NCI-H1694 (cell line): ENCODE data around the gene METTL16.
"Not testable (repeated sequence)": the region's sequence is repeated elsewhere in the genome, so short reads cannot be mapped to it uniquely, and the experiment has no call there.

Source experiments
- DNase-seq: peaks from one replicate; lab custom pipeline; 2025; lab: John Stamatoyannopoulos, UW

Gene METTL16

GRCh38 chr17:2502871-2503580, 8.7 kb downstream of the METTL16 start:
- DNase-seq, result no peak

GRCh38 chr17:2500446-2500845, 11.2 kb downstream of the METTL16 start:
- no peak for DNase-seq

DNA sequence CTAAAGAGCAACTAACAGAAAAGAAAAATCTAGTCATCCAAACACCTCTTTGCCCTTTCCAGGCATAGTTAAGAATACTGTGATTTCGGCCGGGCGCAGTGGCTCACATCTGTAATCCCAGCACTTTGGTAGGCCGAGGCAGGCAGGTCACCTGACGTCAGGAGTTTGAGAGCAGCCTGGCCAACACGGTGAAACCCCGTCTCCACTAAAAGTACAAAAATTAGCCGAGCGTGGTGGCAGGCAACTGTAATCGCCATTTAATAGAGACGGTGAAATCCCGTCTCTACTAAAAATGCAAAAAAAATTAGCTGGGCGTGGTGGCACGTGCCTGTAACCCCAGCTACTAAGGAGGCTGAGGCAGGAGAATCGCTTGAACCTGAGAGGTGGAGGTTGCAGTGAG, 22.4 kb downstream of the METTL16 start:
- DNase-seq, result not testable (repeated sequence)

DNA sequence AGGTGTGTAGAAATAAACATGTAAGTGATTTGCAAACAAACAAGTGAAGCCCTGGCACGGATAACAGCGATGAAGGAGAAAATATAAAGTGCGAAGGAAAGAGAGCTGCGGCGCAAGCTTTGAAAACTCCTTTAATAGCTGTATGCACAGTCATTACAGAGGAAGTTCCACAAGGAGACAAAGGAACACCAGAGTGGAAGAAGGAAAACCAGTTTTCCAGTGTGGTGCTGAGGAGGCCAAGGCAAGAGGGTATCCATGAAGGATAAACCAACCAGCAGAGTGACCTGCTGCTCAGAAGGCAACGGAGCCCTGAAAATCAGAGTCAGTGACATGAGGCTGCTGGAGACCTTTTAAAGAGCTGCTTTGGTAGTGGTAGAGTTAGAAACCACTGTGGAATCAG, 24.4 kb downstream of the METTL16 start:
- DNase-seq, result no peak

DNA sequence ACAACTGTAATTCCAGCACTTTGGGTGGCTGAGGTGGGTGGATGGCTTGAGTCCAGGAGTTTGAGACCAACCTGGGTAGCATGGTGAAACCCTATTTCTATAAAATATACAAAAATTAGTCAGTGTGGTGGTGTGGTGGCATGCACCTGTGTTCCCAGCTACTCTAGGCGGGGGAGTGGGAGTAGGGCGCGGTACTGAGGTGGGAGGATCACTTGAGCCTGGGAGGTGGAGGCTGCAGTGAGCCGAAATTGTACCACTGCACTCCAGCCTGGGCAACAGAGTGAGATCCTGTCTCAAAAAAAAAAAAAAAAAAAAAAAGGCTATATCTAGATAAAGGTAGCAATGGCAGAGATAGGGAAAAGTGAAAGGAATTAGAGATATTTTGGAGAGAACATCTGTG, 25.0 kb downstream of the METTL16 start:
- DNase-seq, result not testable (repeated sequence)

DNA sequence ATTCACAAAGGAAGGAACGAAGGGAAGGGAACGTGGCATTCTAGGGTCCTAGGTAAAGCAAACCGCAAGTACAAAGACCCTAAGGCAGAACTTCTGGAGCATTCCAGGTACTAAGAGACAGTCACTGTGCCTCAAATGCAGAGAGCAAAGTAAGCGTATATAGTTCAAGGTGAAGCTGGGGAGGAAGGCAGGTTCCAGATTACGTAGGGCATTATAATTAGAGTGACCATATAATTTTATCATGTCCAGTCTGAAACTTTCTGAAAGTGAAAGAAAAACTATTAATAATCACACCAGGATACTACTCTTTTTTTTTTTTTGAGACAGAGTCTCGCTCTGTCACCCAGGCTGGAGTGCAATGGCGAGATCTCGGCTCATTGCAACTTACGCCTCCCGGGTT, 25.7 kb downstream of the METTL16 start:
- no peak for DNase-seq

DNA sequence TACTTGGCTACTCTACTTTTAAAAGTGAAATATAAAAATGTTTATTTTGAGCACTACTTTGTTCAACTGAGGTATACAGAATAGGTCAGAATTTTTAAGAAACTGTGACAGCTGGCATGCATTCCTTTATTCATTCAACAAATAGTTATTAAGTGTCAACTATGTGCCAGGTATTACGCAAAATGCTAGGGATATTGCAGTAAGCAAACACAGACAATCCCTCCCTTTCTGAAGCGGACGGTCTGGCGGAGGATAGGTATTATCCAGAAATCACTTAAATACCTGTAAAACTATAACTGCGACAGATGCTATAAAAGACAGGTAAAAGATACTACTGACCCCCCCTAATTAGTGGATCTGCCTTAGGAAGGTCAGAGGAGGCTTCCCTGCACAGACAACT, 26.1 kb downstream of the METTL16 start:
- no peak for DNase-seq

- peak; percentile 90 for DNase-seq
These were observed 26.8 kb downstream of the METTL16 start for GRCh38 chr17:2484876-2485275.

GRCh38 chr17:2483084-2483483, 28.6 kb downstream of the METTL16 start:
- DNase-seq, result no peak

DNA sequence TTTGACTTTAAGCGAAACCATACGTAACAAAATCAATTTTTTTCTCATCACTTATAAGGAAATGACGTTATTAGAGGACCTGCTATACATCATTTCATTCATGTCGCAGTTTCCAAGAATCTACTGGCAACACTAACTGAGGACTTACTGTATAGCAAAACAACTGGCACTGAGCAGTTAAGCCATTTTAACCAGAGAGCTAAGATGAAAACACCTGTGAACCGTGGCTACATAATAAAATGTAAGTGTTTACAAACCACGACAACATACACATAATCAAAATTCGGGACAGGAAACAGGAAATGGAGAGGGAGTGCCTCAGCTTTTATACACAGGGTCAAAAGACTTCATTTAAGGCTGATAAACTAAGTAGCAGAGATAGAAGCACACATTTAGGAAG, 29.5 kb downstream of the METTL16 start:
- no peak for DNase-seq

- no peak for DNase-seq
These were observed 29.9 kb downstream of the METTL16 start for GRCh38 chr17:2481760-2482159.

DNA sequence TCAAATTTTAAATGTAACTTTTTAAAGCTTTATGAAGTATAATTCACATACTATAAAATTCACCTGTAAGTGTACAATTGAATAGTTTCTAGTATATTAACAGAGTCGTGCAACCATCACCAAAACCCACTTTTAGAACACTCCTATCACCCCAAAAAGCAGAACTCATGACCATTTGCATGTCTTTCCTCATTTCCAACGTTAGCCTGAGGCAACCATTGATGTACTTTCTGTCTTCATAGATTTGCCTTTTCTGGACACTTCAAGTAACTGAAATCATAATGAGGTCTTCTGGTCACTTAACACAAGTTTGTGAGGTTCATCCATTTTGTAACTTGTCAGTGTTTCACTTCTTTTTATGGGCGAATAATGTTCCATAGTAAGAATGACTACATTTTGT, 33.2 kb downstream of the METTL16 start:
- no peak for DNase-seq

DNA sequence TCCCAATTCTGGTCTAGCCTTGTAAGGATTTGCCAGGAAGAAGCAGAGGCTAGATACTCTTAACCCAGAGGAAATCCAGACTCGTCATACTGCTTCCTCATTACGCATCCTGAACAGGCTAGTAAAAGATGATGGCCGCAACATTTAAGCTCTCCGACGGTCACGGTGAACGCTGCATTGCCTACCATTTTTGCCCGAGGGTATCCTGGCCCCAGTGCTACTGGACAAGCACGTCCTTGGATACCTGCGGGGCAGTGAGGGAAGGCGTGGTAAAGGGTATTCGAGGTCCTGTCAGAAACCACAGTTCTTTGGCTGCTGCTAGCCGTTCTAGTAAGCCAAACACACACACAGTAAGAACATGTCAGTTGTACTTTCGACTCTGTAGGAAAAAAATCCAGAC, 36.6 kb downstream of the METTL16 start:
- DNase-seq, result no peak

DNA sequence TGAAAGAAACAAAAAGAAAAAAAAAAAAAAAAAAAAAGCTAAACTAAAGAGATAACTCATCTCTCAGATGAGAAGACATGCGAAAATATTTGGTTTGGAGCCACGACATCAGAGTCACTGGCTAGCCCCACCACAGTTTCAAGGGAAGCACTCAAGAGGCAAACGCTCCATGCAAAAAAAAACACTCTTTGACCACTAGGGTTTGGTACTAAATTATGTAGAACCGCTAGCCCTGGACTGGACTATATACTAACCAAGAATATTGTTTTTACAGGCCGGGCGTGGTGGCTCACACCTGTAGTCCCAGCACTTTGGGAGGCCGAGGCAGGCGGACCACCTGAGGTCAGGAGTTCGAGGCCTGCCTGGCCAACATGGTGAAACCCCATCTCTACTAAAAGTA, 37.3 kb downstream of the METTL16 start:
- no peak for DNase-seq

DNA sequence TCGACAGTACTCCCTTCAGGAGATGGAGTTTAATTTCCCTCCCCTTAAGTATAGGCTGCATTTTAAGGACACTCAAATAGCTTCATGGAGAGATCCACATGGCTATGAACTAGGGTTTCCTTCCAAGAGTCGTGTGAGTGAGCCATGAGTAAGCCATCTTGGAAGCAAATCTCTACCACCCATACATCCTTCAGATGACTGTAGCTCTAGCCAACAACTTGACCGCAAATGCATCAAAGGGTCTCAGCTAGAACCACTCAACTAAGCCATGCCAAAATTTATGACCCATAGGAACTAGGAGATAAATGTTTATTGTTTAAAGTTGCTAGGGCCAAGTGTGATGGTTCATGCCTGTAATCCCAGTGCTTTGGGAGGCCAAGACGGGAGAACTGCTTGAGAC, 43.4 kb downstream of the METTL16 start:
- DNase-seq, result no peak

- no peak for DNase-seq
These were observed 44.8 kb downstream of the METTL16 start for GRCh38 chr17:2466931-2467330.

GRCh38 chr17:2462481-2462880, 49.2 kb downstream of the METTL16 start:
- peak; percentile 57 for DNase-seq

DNA sequence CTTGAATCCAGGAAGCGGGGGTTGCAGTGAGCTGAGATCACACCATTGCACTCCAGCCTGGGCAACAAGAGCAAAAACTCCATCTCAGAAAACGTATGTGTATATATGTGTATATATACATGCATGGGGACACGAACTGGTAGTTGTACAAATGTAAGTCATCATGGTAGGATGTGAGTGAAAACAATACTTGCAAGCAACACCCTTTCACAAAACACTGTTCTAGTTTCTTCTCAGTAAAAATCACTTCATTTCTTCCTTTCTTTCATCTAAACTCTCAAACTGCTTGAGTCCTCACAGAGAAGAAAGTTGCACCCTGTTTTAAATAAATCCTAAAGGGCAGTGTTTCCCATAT, 51.8 kb downstream of the METTL16 start:
- DNase-seq, result no peak

DNA sequence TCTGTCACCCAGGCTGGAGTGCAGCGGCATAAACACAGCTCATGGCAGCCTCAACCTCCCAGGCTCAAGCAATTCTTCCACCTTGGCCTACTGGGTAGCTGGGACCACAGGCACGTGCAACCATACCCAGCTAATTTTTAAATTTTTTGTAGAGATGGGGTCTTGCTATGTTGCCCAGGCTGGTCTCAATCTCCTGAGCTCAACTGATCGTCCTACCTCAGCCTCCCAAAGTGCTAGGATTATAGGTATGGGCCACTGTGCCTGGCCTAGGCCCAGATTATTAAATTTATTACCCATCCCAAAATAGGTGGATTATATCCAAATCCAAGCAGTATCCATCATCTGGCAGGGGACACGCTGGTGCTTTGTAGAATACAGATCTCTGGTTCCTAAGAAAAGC, 53.8 kb downstream of the METTL16 start:
- no peak for DNase-seq

DNA sequence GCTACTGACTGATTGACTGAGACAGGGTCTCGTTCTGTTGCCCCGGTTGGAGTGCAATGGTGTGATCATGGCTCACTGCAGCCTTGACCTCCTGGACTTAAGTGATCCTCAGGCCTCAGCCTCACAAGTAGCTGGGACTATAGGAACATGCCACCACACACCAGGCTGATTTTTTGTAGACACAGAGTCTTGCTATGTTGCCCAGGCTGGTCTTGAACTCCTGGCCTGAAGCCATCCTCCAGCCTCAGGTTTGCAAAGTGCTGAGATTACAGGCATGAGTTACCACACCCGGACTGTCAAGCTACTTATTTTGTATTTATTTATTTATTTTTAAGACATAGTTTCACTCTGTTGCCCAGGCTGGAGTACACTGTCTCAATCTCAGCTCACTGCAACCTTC, 55.2 kb downstream of the METTL16 start:
- DNase-seq, result no peak

GRCh38 chr17:2455956-2456355, 55.7 kb downstream of the METTL16 start:
- DNase-seq, result peak; percentile 55

DNA sequence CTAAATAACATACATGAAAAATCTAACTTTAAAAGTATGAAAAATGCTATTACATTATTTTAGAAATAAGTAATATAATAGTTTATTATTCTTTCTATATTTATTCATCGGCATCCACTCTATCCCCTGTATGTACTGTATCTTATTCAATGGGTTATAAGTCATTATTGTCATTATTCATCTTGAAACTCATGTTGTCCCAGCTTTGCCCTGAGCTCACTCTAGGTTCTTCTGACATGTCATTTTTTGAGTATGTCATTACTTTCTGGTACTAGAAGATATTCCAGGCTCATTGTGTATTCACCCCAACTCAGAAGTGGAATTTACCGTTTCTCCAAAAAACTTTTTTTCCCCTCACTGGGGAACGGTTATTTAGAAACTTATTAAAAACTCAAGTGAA, 57.8 kb downstream of the METTL16 start:
- DNase-seq, result no peak

- DNase-seq, result no peak
These were observed 58.4 kb downstream of the METTL16 start for GRCh38 chr17:2453325-2453724.

DNA sequence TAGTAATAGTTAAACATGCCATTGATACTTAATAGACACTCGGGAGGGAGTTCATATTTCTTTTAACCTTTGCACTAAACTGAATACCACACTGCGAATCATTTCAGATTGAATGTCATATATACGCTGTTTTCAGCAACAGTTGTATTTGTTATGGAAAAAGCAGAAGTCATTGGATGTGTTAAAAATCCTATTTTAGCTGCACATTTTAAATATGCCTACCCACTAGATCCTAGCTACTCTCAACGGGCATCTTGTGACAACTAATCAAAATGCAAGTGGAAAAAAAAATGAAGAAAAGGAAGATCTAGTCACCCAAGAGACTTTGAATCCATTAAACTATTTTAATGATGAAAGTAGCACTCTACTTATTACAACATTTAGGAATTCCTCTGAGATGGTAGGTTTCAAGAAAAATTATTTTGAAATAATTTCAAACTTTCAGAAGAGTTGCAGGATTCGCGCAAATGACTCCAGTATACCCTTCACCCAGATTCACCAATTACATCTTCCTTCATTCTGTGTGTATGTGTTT, 59.4 kb downstream of the METTL16 start:
- DNase-seq, result no peak
